Colonic mucosa (tissue), 4 donors: ENCODE data around the gene ARL15. TPM values are rescaled to one million over a fixed set of nuclear protein-coding genes. Genes with fewer than 3 reads are reported as not detected.
"Not testable (repeated sequence)": the region's sequence is repeated elsewhere in the genome, so short reads cannot be mapped to it uniquely, and the experiment has no call there.

ENCODE experiments used
- DNase-seq: peaks from one replicate; pipeline ENCODE4 v3.0.0-alpha.2; 2020
- H3K27ac ChIP-seq: fragments of 200-600 bp; one replicate; pipeline ENCODE4 v1.8.0; 2021
- H3K27me3 ChIP-seq: fragments of 200-600 bp; one replicate; pipeline ENCODE4 v1.8.0; 2021
- H3K36me3 ChIP-seq: fragments of 200-600 bp; one replicate; pipeline ENCODE4 v1.8.0; 2021
- H3K4me1 ChIP-seq: fragments of 200-600 bp; one replicate; pipeline ENCODE4 v1.8.0; 2021; ENCODE audit warnings: mild to moderate bottlenecking
- H3K4me3 ChIP-seq: fragments of 200-600 bp; one replicate; pipeline ENCODE4 v1.8.0; 2021
- H3K9ac ChIP-seq, 2 donors: one replicate each; pipeline ENCODE4 v1.7.0; 2013; ENCODE audit warnings: control low read depth in 2 of 2, low read depth in 2 of 2, low read length in 2 of 2
- H3K9me3 ChIP-seq: fragments of 200-600 bp; one replicate; pipeline ENCODE4 v1.8.0; 2021
- CTCF ChIP-seq: fragments of 200-600 bp; IDR thresholded peaks from one replicate; pipeline ENCODE4 v1.8.0; 2022; ENCODE audit warnings: antibody characterized with exemption, mild to moderate bottlenecking
- intact Hi-C: fragments of 100-400 bp; cut with DNase I; formaldehyde crosslinking; loops from one replicate; pipeline ENCODE4 v1.14.1; 2022
- total RNA-seq, 2 donors: library from RNA; stranded (reverse); fragmentation: NEBNext Ultra II Directional in 1 of 2; extraction: Animal tissue kit (Norgen Biotek cat#: 25700) in 1 of 2; gene quantifications; one replicate each; pipeline ENCODE4 v1.2.1, GENCODE V29; 2021
- donor health status: healthy.
- donor health status: DM: no; HTN: no; CAD: no.
- donor health status: DM: no; HTN: no; CAD: no.

ARL15 gene
- total RNA-seq, 2 donors from 2014 or later, result 18.4 to 35.1 TPM

- H3K4me1 ChIP-seq, result no peaks in the 10 kb centered on the region
- no peaks in the 10 kb centered on the region for H3K27me3 ChIP-seq
- TF ChIP-seq CTCF, result no peak
- intact Hi-C loops, result no loop called here
- no peak overlapping the region for H3K4me3 ChIP-seq
- no peak for DNase-seq
- no peak overlapping the region for H3K9ac ChIP-seq
- no peaks in the 10 kb centered on the region for H3K36me3 ChIP-seq
- H3K27ac ChIP-seq, result no peak overlapping the region
- no peaks in the 10 kb centered on the region for H3K9me3 ChIP-seq
Observed at GRCh38 chr5:54049144-54049543, 261.2 kb downstream of the ARL15 start.

DNA sequence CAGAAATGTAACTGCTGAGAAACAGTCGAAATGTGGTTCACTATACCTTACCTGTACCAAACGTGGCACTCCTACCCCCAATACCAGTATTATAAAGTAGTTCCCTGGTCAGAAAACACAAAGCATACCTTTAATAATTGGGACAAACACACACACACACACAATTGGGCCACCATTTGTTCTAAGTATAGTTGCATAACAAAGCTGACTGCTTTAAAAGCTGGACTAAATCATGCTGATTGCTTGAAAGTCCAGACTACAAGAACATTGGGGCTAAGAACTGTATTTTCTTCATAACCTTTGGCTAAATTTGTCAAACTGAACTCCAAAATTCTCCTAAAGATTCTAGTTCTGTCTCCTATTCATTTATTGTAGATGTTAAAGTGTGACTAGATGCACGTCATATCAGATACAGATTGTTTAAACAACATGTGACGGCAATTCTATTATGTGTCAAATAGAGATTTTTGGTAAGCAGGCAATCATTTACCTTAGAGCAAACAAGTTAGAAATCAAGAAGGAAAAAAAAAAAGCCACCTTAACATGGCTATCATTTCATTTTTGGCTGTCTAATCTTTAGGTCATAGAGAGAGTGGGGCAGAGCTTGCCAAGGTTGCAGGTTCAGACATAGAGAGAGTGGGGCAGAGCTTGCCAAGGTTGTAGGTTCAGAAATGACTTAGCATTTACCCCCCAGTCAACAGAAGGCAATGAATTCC lies 265.1 kb downstream of the ARL15 start:
- TF ChIP-seq CTCF, result no peak
- H3K9me3 ChIP-seq, result no peaks in the 10 kb centered on the region
- H3K4me1 ChIP-seq, result no peaks in the 10 kb centered on the region
- intact Hi-C loops, result no loop called here
- no peaks in the 10 kb centered on the region for H3K36me3 ChIP-seq
- H3K4me3 ChIP-seq, result no peak overlapping the region
- H3K9ac ChIP-seq, result no peak overlapping the region
- H3K27ac ChIP-seq, result no peak overlapping the region
- no peak for DNase-seq
- H3K27me3 ChIP-seq, result no peaks in the 10 kb centered on the region

- H3K9me3 ChIP-seq, H3K9ac ChIP-seq, DNase-seq, H3K4me1 ChIP-seq, H3K27ac ChIP-seq, H3K4me3 ChIP-seq, H3K36me3 ChIP-seq, H3K27me3 ChIP-seq, intact Hi-C loops: not testable (repeated sequence)
Observed at GRCh38 chr5:54044276-54044675, 266.1 kb downstream of the ARL15 start.

DNA sequence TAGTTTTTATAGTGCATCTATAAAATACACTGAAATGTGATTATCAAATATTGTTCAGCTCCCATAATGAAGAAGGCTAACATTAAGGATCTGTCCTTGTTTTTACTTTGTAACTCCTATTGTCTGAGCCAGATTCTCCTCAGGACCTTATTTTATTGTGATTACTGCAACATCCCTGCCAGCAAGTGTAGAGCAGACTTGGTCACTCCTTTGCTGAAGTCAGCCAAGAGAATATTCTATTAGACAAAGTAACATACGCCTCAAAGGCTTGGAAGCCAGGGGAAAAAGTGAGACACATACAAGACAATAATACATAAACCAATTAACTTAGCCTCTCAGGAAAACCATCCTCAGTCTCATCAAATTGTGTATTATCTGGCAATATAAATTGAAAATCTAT lies 269.6 kb downstream of the ARL15 start:
- TF ChIP-seq CTCF, result no peak
- Histone ChIP-seq H3K9ac (no peak overlapping the region), H3K9me3 (no peaks in the 10 kb centered on the region), H3K27ac (no peak overlapping the region), H3K4me3 (no peak overlapping the region), H3K4me1 (no peaks in the 10 kb centered on the region), H3K27me3 (no peaks in the 10 kb centered on the region), H3K36me3 (no peaks in the 10 kb centered on the region)
- intact Hi-C loops, result no loop called here
- DNase-seq, result no peak

DNA sequence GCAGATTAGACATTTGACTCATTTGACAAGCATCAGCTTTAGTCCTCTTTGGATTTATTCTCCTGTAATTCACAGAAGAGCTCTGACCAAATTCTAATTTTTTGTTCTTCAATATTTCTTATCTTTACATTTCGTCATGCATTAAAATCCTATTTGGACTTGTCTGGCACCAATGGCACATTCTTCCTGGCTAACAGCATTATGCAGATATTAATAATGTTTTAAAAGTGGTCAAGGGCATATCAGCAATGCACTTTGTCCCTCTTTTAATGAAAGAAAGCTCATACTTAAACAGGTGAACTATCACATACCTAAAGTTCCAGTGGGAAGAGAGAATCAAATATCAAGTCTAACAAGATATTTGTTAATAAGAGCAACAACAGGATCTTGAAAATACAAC lies 270.4 kb downstream of the ARL15 start:
- no peak for TF ChIP-seq CTCF
- intact Hi-C loops, result no loop called here
- Histone ChIP-seq H3K4me3 (no peak overlapping the region), H3K4me1 (no peaks in the 10 kb centered on the region), H3K9me3 (no peaks in the 10 kb centered on the region), H3K27me3 (no peaks in the 10 kb centered on the region), H3K9ac (no peak overlapping the region), H3K36me3 (no peaks in the 10 kb centered on the region), H3K27ac (no peak overlapping the region)
- no peak for DNase-seq

- Histone ChIP-seq H3K27me3 (no peaks in the 10 kb centered on the region), H3K4me1 (no peaks in the 10 kb centered on the region), H3K4me3 (no peak overlapping the region), H3K27ac (no peak overlapping the region), H3K9me3 (no peaks in the 10 kb centered on the region), H3K9ac (no peak overlapping the region), H3K36me3 (no peaks in the 10 kb centered on the region)
- intact Hi-C loops, result no loop called here
- DNase-seq, result no peak
- no peak for TF ChIP-seq CTCF
Observed at GRCh38 chr5:54037205-54037604, 273.2 kb downstream of the ARL15 start.
